Measurements from ENCODE around the gene TCF15.

TCF15 gene

DNA sequence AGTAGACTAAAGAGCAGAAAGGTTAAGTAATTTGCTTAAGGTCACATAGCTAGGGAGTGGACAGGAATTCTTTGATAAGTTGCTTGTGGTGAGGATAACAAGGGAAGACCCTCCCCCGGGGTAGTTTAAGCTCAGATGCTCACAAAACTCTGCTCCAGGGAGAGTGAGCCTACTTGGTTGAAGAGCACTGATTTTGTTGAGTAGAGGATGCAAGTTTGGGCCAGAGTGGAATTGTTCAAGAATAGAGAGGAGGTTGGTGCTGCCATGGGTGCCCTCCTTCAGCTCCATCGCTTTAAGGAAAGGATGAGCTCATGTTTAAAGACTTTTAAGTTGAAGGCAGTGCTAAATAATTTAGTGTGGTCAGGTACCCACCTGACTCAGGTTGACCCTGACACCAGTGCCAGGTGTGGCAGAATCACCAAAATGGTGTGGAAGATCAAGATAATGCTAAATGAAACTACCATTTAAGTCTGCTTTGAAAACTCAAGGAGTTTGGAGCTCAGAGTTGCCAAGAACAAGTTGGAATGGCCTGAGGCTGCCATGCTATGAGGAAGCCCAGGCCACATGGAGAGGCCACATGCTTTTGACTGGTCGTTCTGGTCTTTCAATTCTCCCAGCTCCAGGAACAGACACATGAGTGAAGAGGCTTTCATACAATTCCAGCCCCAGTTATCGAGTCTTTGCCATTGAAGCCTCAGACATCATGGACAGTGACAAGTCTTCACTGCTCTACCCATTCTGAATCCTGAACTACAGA lies 8.0 kb upstream of the TCF15 start:
- H3K36me3 ChIP-seq (ENCODE audit: insufficient read depth, low read length) = no peaks in the 10 kb centered on the region
- peaks cover 11% of the 10 kb centered on the region for H3K27me3 ChIP-seq (ENCODE audit: insufficient read depth, low read length)
- no peaks in the 10 kb centered on the region for H3K4me1 ChIP-seq (ENCODE audit: insufficient read depth, low read length, severe bottlenecking)
- no peaks in the 10 kb centered on the region for H3F3A ChIP-seq (ENCODE audit: insufficient read depth, low read length)
- no peak overlapping the region for H3K27ac ChIP-seq (ENCODE audit: low read depth, low read length, poor library complexity, severe bottlenecking)
- no peaks in the 10 kb centered on the region for H4K20me1 ChIP-seq (ENCODE audit: insufficient read depth, low read length)
- no peaks in the 10 kb centered on the region for H3K79me2 ChIP-seq (ENCODE audit: insufficient read depth, low read length)
- no peak overlapping the region for H3K4me2 ChIP-seq (ENCODE audit: low read length)
- TF ChIP-seq EZH2 (IDR thresholded peaks at IDR 0.05; ENCODE audit: borderline replicate concordance, low read length) (no peak), CTCF (IDR thresholded peaks at IDR 0.05; ENCODE audit: low read length) (no peak)
- H3K9ac ChIP-seq (ENCODE audit: low read length) = no peak overlapping the region
- no peak overlapping the region for H3K4me3 ChIP-seq (ENCODE audit: low read depth, low read length, poor library complexity, severe bottlenecking)
- H3K9me2 ChIP-seq (ENCODE audit: low read depth, low read length) = no peaks in the 10 kb centered on the region
- H2AFZ ChIP-seq (ENCODE audit: low read length) = no peak overlapping the region
- H3K9me3 ChIP-seq (ENCODE audit: low read length) = peaks cover 3% of the 10 kb centered on the region; the same call in 1 of the 2 replicates

DNA sequence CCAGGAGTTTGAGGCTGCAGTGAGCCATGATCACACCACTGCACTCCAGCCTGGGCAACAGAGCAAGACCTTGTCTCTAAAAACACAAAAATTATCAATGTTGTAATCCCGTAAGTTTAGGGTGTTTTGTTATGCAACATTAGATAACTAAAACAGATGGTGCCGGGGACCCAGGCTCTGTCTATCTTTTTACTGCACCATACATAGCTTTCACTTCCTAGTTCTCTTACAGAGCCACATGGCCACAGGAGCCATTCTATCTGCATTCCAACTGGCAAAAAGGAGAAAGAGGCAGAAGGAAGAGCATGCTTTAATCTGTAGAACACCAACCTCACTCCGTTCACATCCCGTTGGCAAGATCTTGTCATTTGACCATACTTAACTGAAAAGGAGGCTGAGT lies 5.4 kb upstream of the TCF15 start:
- H3K9me2 ChIP-seq (ENCODE audit: low read depth, low read length) = no peaks in the 10 kb centered on the region
- no peak overlapping the region for H2AFZ ChIP-seq (ENCODE audit: low read length)
- H3K4me2 ChIP-seq (ENCODE audit: low read length) = no peak overlapping the region
- no peaks in the 10 kb centered on the region for H3F3A ChIP-seq (ENCODE audit: insufficient read depth, low read length)
- no peaks in the 10 kb centered on the region for H3K4me1 ChIP-seq (ENCODE audit: insufficient read depth, low read length, severe bottlenecking)
- TF ChIP-seq EZH2 (IDR thresholded peaks at IDR 0.05; ENCODE audit: borderline replicate concordance, low read length) (no peak), CTCF (IDR thresholded peaks at IDR 0.05; ENCODE audit: low read length) (no peak)
- no peak overlapping the region for H3K9ac ChIP-seq (ENCODE audit: low read length)
- H3K27ac ChIP-seq (ENCODE audit: low read depth, low read length, poor library complexity, severe bottlenecking) = no peak overlapping the region
- peaks cover 3% of the 10 kb centered on the region; the same call in 1 of the 2 replicates for H3K9me3 ChIP-seq (ENCODE audit: low read length)
- no peak overlapping the region for H3K4me3 ChIP-seq (ENCODE audit: low read depth, low read length, poor library complexity, severe bottlenecking)
- no peaks in the 10 kb centered on the region for H3K79me2 ChIP-seq (ENCODE audit: insufficient read depth, low read length)
- no peaks in the 10 kb centered on the region for H4K20me1 ChIP-seq (ENCODE audit: insufficient read depth, low read length)
- no peaks in the 10 kb centered on the region for H3K36me3 ChIP-seq (ENCODE audit: insufficient read depth, low read length)
- peaks cover 11% of the 10 kb centered on the region; the same call in 1 of the 2 replicates for H3K27me3 ChIP-seq (ENCODE audit: insufficient read depth, low read length)

- Histone ChIP-seq H3K4me3 (ENCODE audit: low read depth, low read length, poor library complexity, severe bottlenecking) (no peak overlapping the region), H3K9me3 (ENCODE audit: low read length) (no peaks in the 10 kb centered on the region; the same call in 1 of the 2 replicates), H3K9ac (ENCODE audit: low read length) (no peak overlapping the region), H3K36me3 (ENCODE audit: insufficient read depth, low read length) (no peaks in the 10 kb centered on the region), H3K27me3 (ENCODE audit: insufficient read depth, low read length) (peaks cover 4% of the 10 kb centered on the region; the same call in 1 of the 2 replicates), H3K27ac (ENCODE audit: low read depth, low read length, poor library complexity, severe bottlenecking) (no peak overlapping the region), H3F3A (ENCODE audit: insufficient read depth, low read length) (no peaks in the 10 kb centered on the region), H3K9me2 (ENCODE audit: low read depth, low read length) (no peaks in the 10 kb centered on the region), H3K79me2 (ENCODE audit: insufficient read depth, low read length) (no peaks in the 10 kb centered on the region), H3K4me2 (ENCODE audit: low read length) (no peak overlapping the region), H4K20me1 (ENCODE audit: insufficient read depth, low read length) (no peaks in the 10 kb centered on the region), H2AFZ (ENCODE audit: low read length) (no peak overlapping the region), H3K4me1 (ENCODE audit: insufficient read depth, low read length, severe bottlenecking) (no peaks in the 10 kb centered on the region)
- TF ChIP-seq CTCF (IDR thresholded peaks at IDR 0.05; ENCODE audit: low read length) (no peak), EZH2 (IDR thresholded peaks at IDR 0.05; ENCODE audit: borderline replicate concordance, low read length) (no peak)
Observed at GRCh38 chr20:611843-612185, 1.7 kb upstream of the TCF15 start.

All from OCI-LY1 (cell line).